ENCODE measurements around the gene EPN3. TPM values are rescaled to one million over a fixed set of nuclear protein-coding genes. Genes with fewer than 3 reads are reported as not detected.

EPN3 gene
- polyA plus RNA-seq, 1 of the 3 experiments (the other 2 are of a cell fraction), result 0.05 TPM

GRCh38 chr17:50550661-50551432 is 18.3 kb downstream of the EPN3 start:
- peak; percentile 95 for DNase-seq
- H3K36me3 ChIP-seq (replicated peaks in 1 of 2; ENCODE audit: control insufficient read depth in 1 of 2, insufficient read depth in 2 of 2, low read length in 1 of 2), result peaks cover 16 to 34% of the 10 kb centered on the region in 2 experiments
- no peak overlapping the region for H3K9ac ChIP-seq
- POLR2A ChIA-PET, result interaction anchor here (0.6 to 2.5 kb wide), 6 partner anchors 9 to 493 kb away, joined by 3 to 21 read pairs (median 4); no protein-coding TSS in a partner anchor
- H3K4me2 ChIP-seq, result no peak overlapping the region
- no peaks in the 10 kb centered on the region for H3K9me2 ChIP-seq
- no peaks in the 10 kb centered on the region for H4K20me1 ChIP-seq (ENCODE audit: insufficient read depth)
- no peak overlapping the region for H3K4me3 ChIP-seq (ENCODE audit: low read depth in 2 of 2, low read length in 1 of 2)
- peaks cover 16% of the 10 kb centered on the region for H3K79me2 ChIP-seq (ENCODE audit: insufficient read depth)
- peaks cover 6% of the 10 kb centered on the region for H3F3A ChIP-seq (replicated peaks; ENCODE audit: insufficient read depth)
- no peaks in the 10 kb centered on the region for H3K9me3 ChIP-seq
- 86% methylated on average over 9 of the region's 32 CpGs for WGBS (ENCODE audit: low lambda C conversion rate)
- no peak overlapping the region for H2AFZ ChIP-seq (ENCODE audit: low read depth)
- TF ChIP-seq, protein P1, sequence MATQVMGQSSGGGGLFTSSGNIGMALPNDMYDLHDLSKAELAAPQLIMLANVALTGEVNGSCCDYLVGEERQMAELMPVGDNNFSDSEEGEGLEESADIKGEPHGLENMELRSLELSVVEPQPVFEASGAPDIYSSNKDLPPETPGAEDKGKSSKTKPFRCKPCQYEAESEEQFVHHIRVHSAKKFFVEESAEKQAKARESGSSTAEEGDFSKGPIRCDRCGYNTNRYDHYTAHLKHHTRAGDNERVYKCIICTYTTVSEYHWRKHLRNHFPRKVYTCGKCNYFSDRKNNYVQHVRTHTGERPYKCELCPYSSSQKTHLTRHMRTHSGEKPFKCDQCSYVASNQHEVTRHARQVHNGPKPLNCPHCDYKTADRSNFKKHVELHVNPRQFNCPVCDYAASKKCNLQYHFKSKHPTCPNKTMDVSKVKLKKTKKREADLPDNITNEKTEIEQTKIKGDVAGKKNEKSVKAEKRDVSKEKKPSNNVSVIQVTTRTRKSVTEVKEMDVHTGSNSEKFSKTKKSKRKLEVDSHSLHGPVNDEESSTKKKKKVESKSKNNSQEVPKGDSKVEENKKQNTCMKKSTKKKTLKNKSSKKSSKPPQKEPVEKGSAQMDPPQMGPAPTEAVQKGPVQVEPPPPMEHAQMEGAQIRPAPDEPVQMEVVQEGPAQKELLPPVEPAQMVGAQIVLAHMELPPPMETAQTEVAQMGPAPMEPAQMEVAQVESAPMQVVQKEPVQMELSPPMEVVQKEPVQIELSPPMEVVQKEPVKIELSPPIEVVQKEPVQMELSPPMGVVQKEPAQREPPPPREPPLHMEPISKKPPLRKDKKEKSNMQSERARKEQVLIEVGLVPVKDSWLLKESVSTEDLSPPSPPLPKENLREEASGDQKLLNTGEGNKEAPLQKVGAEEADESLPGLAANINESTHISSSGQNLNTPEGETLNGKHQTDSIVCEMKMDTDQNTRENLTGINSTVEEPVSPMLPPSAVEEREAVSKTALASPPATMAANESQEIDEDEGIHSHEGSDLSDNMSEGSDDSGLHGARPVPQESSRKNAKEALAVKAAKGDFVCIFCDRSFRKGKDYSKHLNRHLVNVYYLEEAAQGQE (IDR thresholded peaks at IDR 0.05; ENCODE audit: low read depth, low read length), result no peak
- TF ChIP-seq, protein P2, sequence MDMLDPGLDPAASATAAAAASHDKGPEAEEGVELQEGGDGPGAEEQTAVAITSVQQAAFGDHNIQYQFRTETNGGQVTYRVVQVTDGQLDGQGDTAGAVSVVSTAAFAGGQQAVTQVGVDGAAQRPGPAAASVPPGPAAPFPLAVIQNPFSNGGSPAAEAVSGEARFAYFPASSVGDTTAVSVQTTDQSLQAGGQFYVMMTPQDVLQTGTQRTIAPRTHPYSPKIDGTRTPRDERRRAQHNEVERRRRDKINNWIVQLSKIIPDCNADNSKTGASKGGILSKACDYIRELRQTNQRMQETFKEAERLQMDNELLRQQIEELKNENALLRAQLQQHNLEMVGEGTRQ (IDR thresholded peaks at IDR 0.05; ENCODE audit: borderline replicate concordance, low read depth, low read length), result peak; percentile 22; the same call in 1 of the 2 replicates
- TF ChIP-seq SMC3 (IDR thresholded peaks at IDR 0.05; ENCODE audit: low read depth, low read length) (peak; percentile 99), CTCF (IDR thresholded peaks at IDR 0.05) (peak; percentile 90), MXI1 (IDR thresholded peaks at IDR 0.05; ENCODE audit: low read depth, low read length) (0 out of 2 replicates have a peak, but pooled peaks have one; percentile 46), NRF1 (IDR thresholded peaks at IDR 0.05; ENCODE audit: low read depth, low read length) (0 out of 2 replicates have a peak, but pooled peaks have one; percentile 12), FOXM1 (IDR thresholded peaks at IDR 0.05; ENCODE audit: low read depth) (no peak), RAD21 (IDR thresholded peaks at IDR 0.05; ENCODE audit: low read length) (peak; percentile 100), ELF1 (IDR thresholded peaks at IDR 0.05) (no peak)
- H3K27ac ChIP-seq (ENCODE audit: low read depth in 2 of 2, low read length in 1 of 2), result no peak overlapping the region
- CTCF ChIA-PET, result interaction anchor here (0.7 to 24.2 kb wide), 69 partner anchors 9 to 501 kb away, joined by 3 to 1212 read pairs (median 5); partner anchors contain the start of genes ANKRD40, CACNA1G, CHAD and EPN3
- peaks cover 0 to 22% of the 10 kb centered on the region in 2 experiments; a peak in 1 of 4 replicates for H3K4me1 ChIP-seq (ENCODE audit: control insufficient read depth in 1 of 2, insufficient read depth in 2 of 2, low read depth in 1 of 2, low read length in 1 of 2)
- H3K27me3 ChIP-seq (ENCODE audit: insufficient read depth), result no peaks in the 10 kb centered on the region
